Inflammatory macrophage treated with lipopolysaccharide for 4 hours (primary cell): Measurements from ENCODE around the gene DNAAF2.
"Not testable (repeated sequence)": the region's sequence is repeated elsewhere in the genome, so short reads cannot be mapped to it uniquely, and the experiment has no call there.

Experiments
- DNase-seq: peaks from one replicate; pipeline ENCODE4 v3.0.0-alpha.2; 2020

DNAAF2 gene, protein sequence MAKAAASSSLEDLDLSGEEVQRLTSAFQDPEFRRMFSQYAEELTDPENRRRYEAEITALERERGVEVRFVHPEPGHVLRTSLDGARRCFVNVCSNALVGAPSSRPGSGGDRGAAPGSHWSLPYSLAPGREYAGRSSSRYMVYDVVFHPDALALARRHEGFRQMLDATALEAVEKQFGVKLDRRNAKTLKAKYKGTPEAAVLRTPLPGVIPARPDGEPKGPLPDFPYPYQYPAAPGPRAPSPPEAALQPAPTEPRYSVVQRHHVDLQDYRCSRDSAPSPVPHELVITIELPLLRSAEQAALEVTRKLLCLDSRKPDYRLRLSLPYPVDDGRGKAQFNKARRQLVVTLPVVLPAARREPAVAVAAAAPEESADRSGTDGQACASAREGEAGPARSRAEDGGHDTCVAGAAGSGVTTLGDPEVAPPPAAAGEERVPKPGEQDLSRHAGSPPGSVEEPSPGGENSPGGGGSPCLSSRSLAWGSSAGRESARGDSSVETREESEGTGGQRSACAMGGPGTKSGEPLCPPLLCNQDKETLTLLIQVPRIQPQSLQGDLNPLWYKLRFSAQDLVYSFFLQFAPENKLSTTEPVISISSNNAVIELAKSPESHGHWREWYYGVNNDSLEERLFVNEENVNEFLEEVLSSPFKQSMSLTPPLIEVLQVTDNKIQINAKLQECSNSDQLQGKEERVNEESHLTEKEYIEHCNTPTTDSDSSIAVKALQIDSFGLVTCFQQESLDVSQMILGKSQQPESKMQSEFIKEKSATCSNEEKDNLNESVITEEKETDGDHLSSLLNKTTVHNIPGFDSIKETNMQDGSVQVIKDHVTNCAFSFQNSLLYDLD

DNA sequence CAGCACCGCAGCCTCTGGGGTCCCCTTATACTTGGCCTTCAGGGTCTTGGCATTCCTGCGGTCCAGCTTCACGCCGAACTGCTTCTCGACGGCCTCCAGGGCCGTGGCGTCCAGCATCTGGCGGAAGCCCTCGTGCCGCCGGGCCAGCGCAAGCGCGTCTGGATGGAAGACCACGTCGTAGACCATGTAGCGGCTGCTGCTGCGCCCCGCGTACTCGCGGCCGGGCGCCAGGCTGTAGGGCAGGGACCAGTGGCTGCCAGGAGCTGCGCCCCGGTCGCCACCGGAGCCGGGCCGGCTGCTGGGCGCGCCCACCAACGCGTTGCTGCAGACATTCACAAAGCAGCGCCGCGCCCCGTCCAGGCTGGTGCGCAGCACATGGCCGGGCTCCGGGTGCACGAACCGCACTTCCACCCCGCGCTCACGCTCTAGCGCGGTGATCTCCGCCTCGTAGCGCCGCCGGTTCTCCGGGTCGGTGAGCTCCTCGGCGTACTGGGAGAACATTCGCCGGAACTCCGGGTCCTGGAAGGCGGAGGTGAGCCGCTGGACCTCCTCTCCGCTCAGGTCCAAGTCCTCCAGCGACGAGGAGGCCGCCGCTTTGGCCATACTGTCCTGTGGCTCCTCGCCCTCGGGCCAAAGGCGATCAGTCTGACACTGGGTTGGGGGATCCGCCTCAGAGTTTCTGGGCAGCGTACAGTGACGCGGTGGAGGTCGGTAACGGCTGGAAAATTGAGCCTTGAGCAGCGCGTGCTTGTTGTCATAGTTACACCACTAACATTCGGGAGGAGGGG, at the start of gene DNAAF2:
TSS of gene DNAAF2 (minus strand) at position 698 of the 788 bp plus-strand sequence. CDS start at position 603, 95 bp downstream.
- peak; percentile 49 for DNase-seq

DNA sequence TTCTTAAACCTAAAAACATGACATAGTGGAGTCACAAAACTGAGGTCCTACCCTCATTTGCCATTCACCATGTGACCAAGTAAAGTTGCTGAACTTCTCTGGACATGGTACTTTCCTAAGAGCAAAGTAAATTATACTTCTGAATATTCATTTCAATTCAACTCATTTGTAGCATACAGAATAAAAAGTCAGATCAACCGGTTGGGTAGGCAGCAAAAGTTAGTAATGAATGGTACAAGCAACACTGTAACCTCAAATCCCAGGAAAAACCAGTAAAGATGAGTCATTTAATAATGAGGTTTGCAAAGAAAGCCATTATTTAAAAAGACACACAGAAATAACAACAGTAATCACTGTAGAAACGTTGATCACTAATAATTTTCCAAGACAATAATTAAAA, 44.2 kb upstream of the DNAAF2 start:
- DNase-seq, result no peak

DNA sequence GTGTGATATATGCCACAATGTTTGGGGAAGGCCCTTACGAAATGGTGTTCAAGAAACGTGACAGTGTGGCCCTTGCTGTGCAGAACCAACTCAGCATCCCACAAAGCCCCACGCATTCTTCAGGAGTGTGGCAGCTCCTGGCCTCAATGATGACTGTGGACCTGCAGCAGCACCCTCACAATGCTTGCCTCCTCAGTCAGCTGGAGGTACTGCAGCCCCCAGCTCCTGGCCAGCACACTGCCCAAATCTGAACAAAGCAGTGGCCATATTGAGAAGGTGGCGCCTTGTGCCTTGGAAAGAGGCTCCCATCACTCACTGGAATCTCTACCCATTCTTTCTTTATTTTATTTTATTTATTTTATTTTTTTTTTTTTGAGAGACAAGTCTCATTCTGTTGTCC, 42.6 kb upstream of the DNAAF2 start:
- DNase-seq, result no peak

DNA sequence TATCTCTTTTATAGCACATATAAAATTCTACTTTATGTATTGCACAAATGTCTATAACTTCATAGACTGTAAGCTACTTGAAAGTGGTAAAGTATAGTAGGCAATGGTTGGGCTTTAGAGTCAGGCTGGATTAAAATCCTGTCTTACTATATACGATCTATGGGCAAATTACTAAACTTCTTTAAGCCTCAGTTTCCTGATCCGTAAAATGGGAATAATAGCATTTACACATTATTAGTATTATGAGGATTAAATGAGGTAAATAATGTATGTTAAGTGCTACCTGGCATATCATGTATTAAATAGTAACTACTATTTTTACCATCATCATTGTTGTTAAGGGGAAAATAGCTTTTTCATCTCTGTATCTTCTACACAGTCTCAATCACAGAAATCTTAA, 38.5 kb upstream of the DNAAF2 start:
- no peak for DNase-seq

- no peak for DNase-seq
Measured at GRCh38 chr14:49670475-49670874, 35.4 kb upstream of the DNAAF2 start.

- no peak for DNase-seq
Measured at GRCh38 chr14:49659526-49660455, 24.7 kb upstream of the DNAAF2 start.

- not testable (repeated sequence) for DNase-seq
Measured at GRCh38 chr14:49657500-49657899, 22.5 kb upstream of the DNAAF2 start.

- no peak for DNase-seq
Measured at GRCh38 chr14:49654511-49654910, 19.5 kb upstream of the DNAAF2 start.

GRCh38 chr14:49653508-49653907, 18.5 kb upstream of the DNAAF2 start:
- DNase-seq, result no peak

DNA sequence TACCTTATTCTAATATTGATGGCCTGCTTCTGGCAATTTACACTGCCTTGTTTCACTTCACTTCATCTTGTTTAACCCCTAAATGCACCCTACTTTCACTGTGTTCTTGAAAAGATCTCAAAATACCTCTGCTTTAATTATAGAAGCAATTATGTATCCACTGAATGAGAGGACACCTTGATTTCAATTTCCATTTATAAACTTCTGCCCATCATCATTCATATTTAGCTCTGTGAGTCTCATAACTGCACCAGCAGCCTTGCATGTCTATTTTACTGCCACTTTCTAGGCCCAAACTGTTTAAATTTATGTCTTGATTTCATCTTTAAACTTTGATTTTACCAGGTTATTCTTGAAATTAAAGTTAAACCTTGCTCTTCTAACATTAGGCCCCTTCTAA, 7.1 kb upstream of the DNAAF2 start:
- DNase-seq, result no peak

DNA sequence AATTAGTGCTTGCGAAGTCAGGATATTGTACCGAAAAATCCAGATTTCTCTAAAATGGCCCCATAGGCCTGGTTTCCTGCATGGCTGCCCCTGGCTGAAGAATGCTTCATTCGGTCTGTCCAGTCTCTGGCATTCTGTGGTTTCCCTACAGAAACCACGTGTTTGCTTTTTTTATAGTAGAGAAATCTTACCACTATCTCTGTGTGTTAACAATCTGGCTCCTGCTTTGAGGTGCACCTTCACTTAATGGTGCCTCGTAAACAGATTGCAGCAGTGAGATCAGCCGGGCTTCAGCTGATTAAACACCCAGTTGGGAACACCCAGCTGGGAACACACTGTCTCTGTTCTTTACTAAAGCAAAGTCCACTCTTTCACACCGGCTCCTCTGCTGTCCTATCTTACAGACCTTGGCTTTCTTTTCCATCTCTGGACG, 6.7 kb upstream of the DNAAF2 start:
- no peak for DNase-seq

DNA sequence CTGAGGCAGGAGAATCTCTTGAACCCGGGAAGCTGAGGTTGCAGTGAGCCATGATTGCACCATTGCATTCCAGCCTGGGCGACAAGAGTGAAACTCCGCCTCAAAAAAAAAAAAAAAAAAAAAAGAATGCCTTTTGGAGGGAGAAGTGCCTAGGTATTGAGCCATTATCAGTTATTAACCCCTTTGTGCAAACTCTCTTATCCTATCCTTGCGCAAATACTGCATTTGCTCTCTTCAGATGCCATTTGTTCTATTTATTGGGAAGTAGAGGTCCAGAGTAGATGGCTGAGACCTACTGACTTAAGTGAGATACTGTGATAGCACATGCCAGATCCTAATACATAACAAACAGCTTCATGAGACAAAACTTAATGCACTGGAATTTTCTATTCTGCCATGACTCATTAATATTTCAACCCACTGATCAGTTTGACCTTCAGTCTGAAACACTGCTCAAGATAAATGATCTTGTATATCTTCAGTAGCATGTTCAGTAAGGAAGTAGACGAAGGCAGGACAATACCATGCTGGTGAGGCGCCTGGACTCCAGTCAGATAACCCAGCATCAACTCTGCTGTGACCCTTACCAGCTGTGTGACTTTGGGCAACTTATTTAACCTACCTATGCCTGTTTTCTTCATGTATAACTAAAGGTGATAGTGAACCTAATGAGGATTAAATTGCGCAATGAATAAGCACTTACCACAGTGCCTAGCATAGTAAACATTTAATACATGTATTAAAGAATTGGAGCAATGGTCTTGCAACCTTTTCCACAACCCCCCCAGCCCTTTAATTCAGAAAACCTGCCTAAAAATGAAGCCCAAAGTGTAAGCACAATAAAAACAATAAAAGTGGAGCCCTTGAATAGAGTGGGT, 5.7 kb upstream of the DNAAF2 start:
- DNase-seq, result no peak

GRCh38 chr14:49637534-49638078, 2.6 kb upstream of the DNAAF2 start:
- no peak for DNase-seq

- DNase-seq, result no peak
Measured at GRCh38 chr14:49636866-49637265, 1.8 kb upstream of the DNAAF2 start.

GRCh38 chr14:49633640-49634546, 1.2 kb downstream of the DNAAF2 start:
- peak; percentile 92 for DNase-seq

DNA sequence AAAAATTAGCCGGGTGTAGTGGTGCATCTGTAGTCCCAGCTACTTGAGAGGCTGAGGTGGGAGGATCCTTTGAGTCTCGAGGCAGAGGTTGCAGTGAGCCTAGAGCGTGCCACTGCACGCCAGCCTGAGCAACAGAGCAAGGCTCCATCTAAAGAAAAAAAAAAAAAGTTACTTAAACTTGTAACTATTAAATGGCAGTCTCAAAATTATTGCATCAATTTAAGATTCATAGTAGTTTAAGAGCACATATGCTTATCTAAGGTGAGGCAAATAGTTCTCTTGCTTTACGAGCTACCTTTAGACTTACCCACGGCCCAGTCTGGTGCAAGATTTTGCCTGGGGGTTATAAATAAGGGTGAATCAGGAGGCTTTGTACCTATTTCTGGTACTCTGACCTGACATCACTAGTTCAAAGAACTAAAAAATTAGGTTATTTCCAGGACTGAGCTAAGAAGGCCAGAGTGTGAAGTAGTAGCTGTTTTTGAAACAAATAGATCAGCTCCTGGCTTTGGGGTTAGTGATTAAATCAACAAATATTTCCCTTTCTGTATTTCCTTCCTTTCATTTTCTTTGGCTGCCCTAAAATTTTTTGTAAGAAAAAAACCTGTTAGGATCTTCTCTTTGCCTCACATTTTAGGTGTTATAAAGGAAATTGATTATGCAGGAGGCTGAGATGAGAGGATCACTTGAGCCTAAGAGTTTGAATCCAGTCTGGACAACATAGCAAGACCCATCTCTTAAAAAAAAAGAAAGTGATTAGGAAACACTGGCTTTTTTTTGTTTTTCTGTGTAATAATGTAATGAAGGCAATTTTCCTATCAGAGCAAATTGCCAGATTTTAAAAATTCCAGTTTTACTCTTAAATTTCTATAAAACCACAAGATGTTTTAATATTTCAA, 10.9 kb downstream of the DNAAF2 start:
- DNase-seq, result peak; percentile 31

GRCh38 chr14:49623387-49623786, 11.7 kb downstream of the DNAAF2 start:
- DNase-seq, result no peak

- DNase-seq, result no peak
Measured at GRCh38 chr14:49622022-49622607, 12.9 kb downstream of the DNAAF2 start.
